Amygdala (tissue), 56 donors: Measurements from ENCODE around the gene CCDC12.
A peak's percentile ranks its signal among the peaks of the same experiment; 100 is the strongest.

Experiments
- DNase-seq, 56 donors: peaks; one replicate each; lab custom pipeline; 2025; lab: John Stamatoyannopoulos, UW

Gene CCDC12

GRCh38 chr3:46997453-46998091 is 21.0 kb upstream of the CCDC12 start:
- DNase-seq: no peak

GRCh38 chr3:46996689-46997452 is 20.3 kb upstream of the CCDC12 start:
- DNase-seq: no peak

- DNase-seq: no peak
Measured at GRCh38 chr3:46995901-46996562, 19.5 kb upstream of the CCDC12 start.

GRCh38 chr3:46994801-46995731 is 18.5 kb upstream of the CCDC12 start:
- no peak for DNase-seq

- no peak for DNase-seq
Measured at GRCh38 chr3:46993986-46994385, 17.4 kb upstream of the CCDC12 start.

GRCh38 chr3:46993292-46993691 is 16.7 kb upstream of the CCDC12 start:
- DNase-seq: no peak

- DNase-seq: no peak
Measured at GRCh38 chr3:46992231-46992630, 15.7 kb upstream of the CCDC12 start.

- DNase-seq: no peak
Measured at GRCh38 chr3:46991406-46992165, 15.0 kb upstream of the CCDC12 start.

- DNase-seq: peak in 6 of 56 donors; percentile 18 to 66 (median 34)
Measured at GRCh38 chr3:46990573-46991374, 14.2 kb upstream of the CCDC12 start.

- no peak for DNase-seq
Measured at GRCh38 chr3:46989146-46989810, 12.7 kb upstream of the CCDC12 start.

GRCh38 chr3:46988616-46989015 is 12.1 kb upstream of the CCDC12 start:
- DNase-seq: no peak

GRCh38 chr3:46987743-46988401 is 11.3 kb upstream of the CCDC12 start:
- DNase-seq: peak in 2 of 56 donors; percentile 11 to 24

GRCh38 chr3:46987319-46987742 is 10.8 kb upstream of the CCDC12 start:
- no peak for DNase-seq

GRCh38 chr3:46986782-46987310 is 10.3 kb upstream of the CCDC12 start:
- DNase-seq: no peak

GRCh38 chr3:46986055-46986730 is 9.6 kb upstream of the CCDC12 start:
- no peak for DNase-seq

- DNase-seq: no peak
Measured at GRCh38 chr3:46985588-46985987, 9.0 kb upstream of the CCDC12 start.
